GM20000 (cell line): ENCODE measurements around the gene TDRD10.
"Not testable (repeated sequence)": the region's sequence is repeated elsewhere in the genome, so short reads cannot be mapped to it uniquely, and the experiment has no call there.

Experiments used
- DNase-seq: peaks from one replicate; pipeline ENCODE4 v3.0.0; 2012; ENCODE audit warnings: low spot score
- TF ChIP-seq, protein P1 (sequence below): IDR thresholded peaks from 2 replicates; pipeline ENCODE4 v1.5.1; 2012; ENCODE audit warnings: mild to moderate bottlenecking, control low read depth; ENCODE audit errors: extremely low read depth, missing control alignments

Gene TDRD10

DNA sequence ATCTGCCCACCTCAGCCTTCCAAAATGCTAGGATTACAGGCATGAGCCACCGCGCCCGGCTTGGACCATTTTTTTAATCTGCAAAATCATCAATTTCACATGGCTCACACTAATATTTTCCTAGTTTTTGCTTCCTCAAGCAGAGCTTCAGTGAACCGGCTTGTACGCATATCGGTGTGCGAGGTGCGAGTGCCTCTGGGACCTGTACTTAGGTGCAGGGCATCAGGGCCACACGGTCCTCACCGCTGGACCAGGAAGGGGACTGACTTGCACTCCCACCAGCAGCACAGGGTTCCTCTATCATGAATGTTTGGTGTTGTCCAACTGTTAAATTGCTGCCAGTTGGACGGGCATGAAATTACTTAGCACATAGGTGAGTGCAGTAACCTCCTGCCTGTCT is 15.6 kb downstream of the TDRD10 start:
- DNase-seq: no peak

DNA sequence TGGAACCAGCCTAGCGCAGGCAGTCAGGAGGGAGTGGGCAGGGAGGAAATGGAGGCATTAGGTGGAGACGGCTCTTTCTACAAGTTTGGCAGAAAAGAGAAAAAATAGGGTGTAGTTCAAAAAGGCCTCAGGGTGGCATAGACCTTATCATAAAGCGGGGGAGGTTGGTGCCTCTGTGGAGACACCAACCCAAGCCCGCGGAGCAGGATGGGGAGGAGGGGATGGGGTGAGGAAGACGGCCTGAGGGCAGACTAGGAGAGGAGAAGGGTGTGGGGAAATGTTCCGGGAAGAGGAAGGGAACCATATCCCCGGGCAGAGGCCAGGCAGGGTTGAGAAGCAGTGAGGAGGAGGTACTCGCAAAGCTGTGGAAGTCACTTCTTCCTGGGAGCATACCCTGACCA is 17.6 kb downstream of the TDRD10 start:
- TF ChIP-seq, protein P1, sequence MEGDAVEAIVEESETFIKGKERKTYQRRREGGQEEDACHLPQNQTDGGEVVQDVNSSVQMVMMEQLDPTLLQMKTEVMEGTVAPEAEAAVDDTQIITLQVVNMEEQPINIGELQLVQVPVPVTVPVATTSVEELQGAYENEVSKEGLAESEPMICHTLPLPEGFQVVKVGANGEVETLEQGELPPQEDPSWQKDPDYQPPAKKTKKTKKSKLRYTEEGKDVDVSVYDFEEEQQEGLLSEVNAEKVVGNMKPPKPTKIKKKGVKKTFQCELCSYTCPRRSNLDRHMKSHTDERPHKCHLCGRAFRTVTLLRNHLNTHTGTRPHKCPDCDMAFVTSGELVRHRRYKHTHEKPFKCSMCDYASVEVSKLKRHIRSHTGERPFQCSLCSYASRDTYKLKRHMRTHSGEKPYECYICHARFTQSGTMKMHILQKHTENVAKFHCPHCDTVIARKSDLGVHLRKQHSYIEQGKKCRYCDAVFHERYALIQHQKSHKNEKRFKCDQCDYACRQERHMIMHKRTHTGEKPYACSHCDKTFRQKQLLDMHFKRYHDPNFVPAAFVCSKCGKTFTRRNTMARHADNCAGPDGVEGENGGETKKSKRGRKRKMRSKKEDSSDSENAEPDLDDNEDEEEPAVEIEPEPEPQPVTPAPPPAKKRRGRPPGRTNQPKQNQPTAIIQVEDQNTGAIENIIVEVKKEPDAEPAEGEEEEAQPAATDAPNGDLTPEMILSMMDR: no peak
- no peak for DNase-seq

More for the DNA sequence above, 15.6 kb downstream of the TDRD10 start:
- TF ChIP-seq, protein P1: no peak

DNA sequence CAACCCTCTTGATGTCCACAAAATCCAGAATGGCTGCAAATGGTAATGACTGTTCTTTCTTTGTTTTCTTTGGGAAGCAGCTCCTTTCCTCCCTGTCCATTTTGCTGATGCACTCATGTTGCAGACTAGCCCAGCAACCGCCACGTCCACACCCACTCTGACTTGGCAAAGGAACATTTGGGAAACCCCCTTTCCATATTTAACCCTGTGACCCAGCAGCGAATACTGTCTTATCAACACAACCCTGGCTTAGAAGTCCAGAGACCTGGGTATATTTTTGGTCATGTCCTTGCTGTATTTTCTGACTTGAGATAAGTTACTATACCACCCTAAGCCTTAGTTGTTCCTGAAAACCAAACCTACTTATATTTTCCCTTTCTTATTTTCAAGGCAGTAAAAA is 18.3 kb downstream of the TDRD10 start:
- TF ChIP-seq, protein P1: no peak
- DNase-seq: no peak

DNA sequence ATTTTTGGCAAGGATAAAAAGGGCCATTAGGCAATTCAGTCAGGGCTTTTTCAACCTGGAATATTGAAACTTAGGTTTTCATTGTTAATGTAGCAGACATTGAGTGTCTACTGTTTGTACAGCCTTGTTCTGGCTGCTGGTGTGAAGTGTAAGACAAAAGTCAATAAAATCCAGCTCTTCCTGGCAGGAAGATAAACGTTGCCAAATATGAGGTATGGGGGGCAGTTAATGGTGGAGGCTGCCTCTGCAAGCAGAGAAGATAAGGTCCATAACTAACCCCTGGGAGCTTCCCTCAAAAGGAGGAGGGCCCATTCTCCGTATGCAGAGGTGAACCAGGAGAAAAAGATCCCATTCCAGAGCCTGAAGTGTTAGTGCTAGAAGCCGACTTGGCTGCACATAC is 19.7 kb downstream of the TDRD10 start:
- no peak for DNase-seq
- TF ChIP-seq, protein P1: no peak

DNA sequence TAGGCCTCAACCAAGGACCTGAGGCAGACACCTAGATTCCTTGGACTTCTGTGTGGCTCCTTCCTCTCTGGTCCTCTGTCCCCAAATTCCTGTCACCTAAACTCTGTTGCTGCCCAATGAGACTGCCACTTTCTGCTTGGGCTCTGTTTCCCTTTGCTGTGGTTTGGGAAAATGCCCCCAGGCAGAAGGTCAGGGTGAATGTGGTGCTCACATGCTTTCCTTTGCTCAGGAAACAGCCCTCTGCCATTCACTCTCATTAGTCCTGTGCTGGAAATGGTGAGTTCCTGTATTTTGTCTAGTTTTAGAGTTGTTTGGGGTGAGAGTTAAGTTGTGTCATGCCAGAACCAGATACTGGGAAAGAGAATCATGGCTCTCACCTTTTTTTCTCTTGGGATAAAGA is 22.9 kb downstream of the TDRD10 start:
- TF ChIP-seq, protein P1: no peak
- no peak for DNase-seq

DNA sequence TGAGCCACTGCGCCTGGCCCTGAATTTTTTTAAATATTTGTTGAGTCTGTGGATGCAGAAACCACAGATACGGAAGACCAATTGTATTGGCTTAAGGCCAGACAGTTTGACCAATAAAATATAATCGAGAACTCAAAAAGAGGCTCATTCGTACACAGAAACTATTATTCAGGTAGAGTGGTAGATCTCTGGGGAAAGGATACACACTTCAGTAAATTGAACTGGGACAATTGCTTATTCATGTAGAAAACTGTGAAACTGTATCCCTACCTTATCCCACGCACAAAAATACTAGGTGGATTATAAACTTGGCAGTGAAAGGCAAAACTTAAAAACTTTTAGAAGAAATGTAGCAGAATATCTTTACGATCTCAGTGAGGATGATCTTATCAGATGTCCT is 25.2 kb downstream of the TDRD10 start:
- TF ChIP-seq, protein P1: no peak
- no peak for DNase-seq

DNA sequence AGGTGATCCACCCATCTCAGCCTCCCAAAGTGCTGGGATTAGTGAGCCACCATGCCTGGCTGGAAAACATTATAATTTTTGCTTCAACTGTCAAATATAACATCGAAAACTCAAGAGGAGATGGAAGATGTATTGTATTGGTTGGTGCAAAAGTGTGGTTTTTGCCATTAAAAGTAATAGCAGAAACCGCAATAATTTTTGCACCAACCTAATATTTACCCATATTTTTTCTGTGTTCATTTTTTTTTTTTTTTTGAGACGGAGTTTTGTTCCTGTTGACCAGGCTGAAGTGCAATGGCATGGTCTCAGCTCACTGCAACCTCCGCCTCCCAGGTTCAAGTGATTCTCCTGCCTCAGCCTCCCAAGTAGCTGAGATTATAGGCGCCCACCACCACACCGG is 27.3 kb downstream of the TDRD10 start:
- no peak for DNase-seq
- TF ChIP-seq, protein P1: no peak

DNA sequence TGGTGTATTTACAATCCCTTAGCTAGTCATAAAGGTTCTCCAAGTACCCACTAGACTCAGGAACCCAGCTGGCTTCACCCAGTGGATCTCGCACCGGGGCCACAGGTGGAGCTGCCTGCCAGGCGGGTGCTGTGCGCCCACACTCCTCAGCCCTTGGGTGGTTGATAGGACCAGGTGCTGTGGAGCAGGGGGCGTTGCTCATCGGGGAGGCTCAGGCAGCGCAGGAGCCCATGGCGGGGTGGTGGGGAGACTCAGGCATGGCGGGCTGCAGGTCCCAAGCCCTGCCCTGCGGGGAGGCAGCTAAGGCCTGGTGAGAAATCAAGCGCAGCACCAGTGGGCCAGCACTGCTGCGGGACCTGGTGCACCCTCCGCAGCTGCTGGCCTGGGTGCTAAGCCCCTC is 29.9 kb downstream of the TDRD10 start:
- DNase-seq: not testable (repeated sequence)
